ENCODE measurements around the gene PRDM1.

- no peak for TF ChIP-seq POLR2A (IDR thresholded peaks at IDR 0.05)
- TF ChIP-seq, protein P1, sequence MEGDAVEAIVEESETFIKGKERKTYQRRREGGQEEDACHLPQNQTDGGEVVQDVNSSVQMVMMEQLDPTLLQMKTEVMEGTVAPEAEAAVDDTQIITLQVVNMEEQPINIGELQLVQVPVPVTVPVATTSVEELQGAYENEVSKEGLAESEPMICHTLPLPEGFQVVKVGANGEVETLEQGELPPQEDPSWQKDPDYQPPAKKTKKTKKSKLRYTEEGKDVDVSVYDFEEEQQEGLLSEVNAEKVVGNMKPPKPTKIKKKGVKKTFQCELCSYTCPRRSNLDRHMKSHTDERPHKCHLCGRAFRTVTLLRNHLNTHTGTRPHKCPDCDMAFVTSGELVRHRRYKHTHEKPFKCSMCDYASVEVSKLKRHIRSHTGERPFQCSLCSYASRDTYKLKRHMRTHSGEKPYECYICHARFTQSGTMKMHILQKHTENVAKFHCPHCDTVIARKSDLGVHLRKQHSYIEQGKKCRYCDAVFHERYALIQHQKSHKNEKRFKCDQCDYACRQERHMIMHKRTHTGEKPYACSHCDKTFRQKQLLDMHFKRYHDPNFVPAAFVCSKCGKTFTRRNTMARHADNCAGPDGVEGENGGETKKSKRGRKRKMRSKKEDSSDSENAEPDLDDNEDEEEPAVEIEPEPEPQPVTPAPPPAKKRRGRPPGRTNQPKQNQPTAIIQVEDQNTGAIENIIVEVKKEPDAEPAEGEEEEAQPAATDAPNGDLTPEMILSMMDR (IDR thresholded peaks at IDR 0.05): no peak
- no peak for TF ChIP-seq EP300 (IDR thresholded peaks at IDR 0.05)
Measured at GRCh38 chr6:106060167-106060566, 26.0 kb upstream of the PRDM1 start.

All from stomach (tissue), 4 donors.